Left lung (tissue), 14 donors: ENCODE measurements around the gene PPCDC. TPM values are rescaled to one million over a fixed set of nuclear protein-coding genes. Genes with fewer than 3 reads are reported as not detected.

ENCODE experiments used
- ATAC-seq: fragments of 200-7000 bp; cut with Tn5 transposase; one replicate; pipeline ENCODE4 v1.9.1; 2020; ENCODE audit warnings: moderate library complexity
- DNase-seq, 4 donors: peaks; one replicate each; pipeline ENCODE4 v3.0.0-alpha.2; 2013 to 2020
- H3K27ac ChIP-seq, 2 donors: fragments of 200-600 bp; sonication (generic) in 1 of 2; one replicate each; pipeline versions ENCODE4 v1.5.0 to v1.8.0; 2020 to 2021
- H3K27me3 ChIP-seq, 2 donors: fragments of 200-600 bp; sonication (generic) in 1 of 2; one replicate each; pipeline versions ENCODE4 v1.5.0 to v1.8.0; 2020 to 2021
- H3K36me3 ChIP-seq, 2 donors: fragments of 200-600 bp; sonication (generic) in 1 of 2; one replicate each; pipeline versions ENCODE4 v1.5.0 to v1.8.0; 2020 to 2021
- H3K4me1 ChIP-seq, 2 donors: fragments of 200-600 bp; one replicate each; pipeline ENCODE4 v1.8.0; 2021
- H3K4me3 ChIP-seq, 2 donors: fragments of 200-600 bp; sonication (generic) in 1 of 2; one replicate each; pipeline versions ENCODE4 v1.5.0 to v1.8.0; 2020 to 2021; ENCODE audit warnings: mild to moderate bottlenecking in 1 of 2
- H3K9me3 ChIP-seq, 2 donors: fragments of 200-600 bp; sonication (generic) in 1 of 2; one replicate each; pipeline versions ENCODE4 v1.5.0 to v1.8.0; 2020 to 2021
- intact Hi-C, 2 donors: fragments of 100-400 bp; cut with DNase I; formaldehyde crosslinking; loops; one replicate each; pipeline versions ENCODE4 v1.11.2 to v1.14.2; 2022
- long read RNA-seq, 12 donors: library from polyadenylated mRNA in 2 of 12; unstranded in 2 of 12; transcript quantifications; one replicate each; pipeline ENCODE4 v2.0.0 and lab custom pipeline, GENCODE V29; 2019 to 2026
- polyA plus RNA-seq, 6 donors: library from polyadenylated mRNA; unstranded; fragments of 120-200 nt; gene quantifications; one replicate each; pipeline ENCODE4 v1.2.1, GENCODE V29; 2013; ENCODE audit not compliant: insufficient read length in 6 of 6
- total RNA-seq, 2 donors: library from RNA; stranded (reverse); fragmentation: NEBNext Ultra II Directional; extraction: Animal tissue kit (Norgen Biotek cat#: 25700); gene quantifications; one replicate each; pipeline ENCODE4 v1.2.1, GENCODE V29; 2021
- TF ChIP-seq, protein P1 (sequence below), 2 donors: fragments of 200-600 bp; sonication (generic) in 1 of 2; IDR thresholded peaks; one replicate each; pipeline versions ENCODE4 v1.5.0 to v1.8.0; 2021; ENCODE audit warnings: antibody characterized with exemption in 2 of 2
- donor health status: DM: no; HTN: yes; CAD: no.
- donor health status: DM: no; HTN: no; CAD: no.

PPCDC gene, protein sequence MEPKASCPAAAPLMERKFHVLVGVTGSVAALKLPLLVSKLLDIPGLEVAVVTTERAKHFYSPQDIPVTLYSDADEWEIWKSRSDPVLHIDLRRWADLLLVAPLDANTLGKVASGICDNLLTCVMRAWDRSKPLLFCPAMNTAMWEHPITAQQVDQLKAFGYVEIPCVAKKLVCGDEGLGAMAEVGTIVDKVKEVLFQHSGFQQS
- 10 to 100 TPM; 13.2 to 14.1 TPM for total RNA-seq
- 10 to 100 TPM in 4 of 6 donors, 1 to 10 TPM in 2; 9.4 to 19.0 (median 11.6) TPM for polyA plus RNA-seq
- long read RNA-seq, donor 1, partial matches to known transcripts, result 0 of 3 reads
- long read RNA-seq, donor 1, other reads (novel, unspliced or antisense), result 0 of 3 reads
- long read RNA-seq, donor 2, partial matches to known transcripts, result 0 of 4 reads
- long read RNA-seq, donor 2, other reads (novel, unspliced or antisense), result 0 of 4 reads
- long read RNA-seq, donor 3, partial matches to known transcripts, result 0 of 4 reads
- long read RNA-seq, donor 3, other reads (novel, unspliced or antisense), result 0 of 4 reads
- long read RNA-seq, donor 4, transcript PPCDC-201 (6 exons, 2,250 nt), result major isoform, 6 of 19 reads
- long read RNA-seq, donor 4, partial matches to known transcripts, result 2 of 19 reads
- long read RNA-seq, donor 4, other reads (novel, unspliced or antisense), result 3 of 19 reads
- long read RNA-seq, donor 5, transcript PPCDC-211 (5 exons, 464 nt), result major isoform, 6 of 11 reads
- long read RNA-seq, donor 5, partial matches to known transcripts, result 0 of 11 reads
- long read RNA-seq, donor 5, other reads (novel, unspliced or antisense), result 0 of 11 reads
- long read RNA-seq, donor 6, partial matches to known transcripts, result 0 of 8 reads
- long read RNA-seq, donor 6, other reads (novel, unspliced or antisense), result 0 of 8 reads
- long read RNA-seq, donor 7, result 0 reads
- long read RNA-seq, donor 8, partial matches to known transcripts, result 0 of 2 reads
- long read RNA-seq, donor 8, other reads (novel, unspliced or antisense), result 0 of 2 reads
- long read RNA-seq, donor 9, result 0 reads
- long read RNA-seq, donor 10, transcript PPCDC-201 (6 exons, 2,250 nt), result major isoform, 6 of 25 reads
- long read RNA-seq, donor 10, partial matches to known transcripts, result 7 of 25 reads
- long read RNA-seq, donor 10, other reads (novel, unspliced or antisense), result 4 of 25 reads
- long read RNA-seq, donor 11, result 0 reads
- long read RNA-seq, donor 12, partial matches to known transcripts, result 0 of 6 reads
- long read RNA-seq, donor 12, other reads (novel, unspliced or antisense), result 0 of 6 reads

DNA sequence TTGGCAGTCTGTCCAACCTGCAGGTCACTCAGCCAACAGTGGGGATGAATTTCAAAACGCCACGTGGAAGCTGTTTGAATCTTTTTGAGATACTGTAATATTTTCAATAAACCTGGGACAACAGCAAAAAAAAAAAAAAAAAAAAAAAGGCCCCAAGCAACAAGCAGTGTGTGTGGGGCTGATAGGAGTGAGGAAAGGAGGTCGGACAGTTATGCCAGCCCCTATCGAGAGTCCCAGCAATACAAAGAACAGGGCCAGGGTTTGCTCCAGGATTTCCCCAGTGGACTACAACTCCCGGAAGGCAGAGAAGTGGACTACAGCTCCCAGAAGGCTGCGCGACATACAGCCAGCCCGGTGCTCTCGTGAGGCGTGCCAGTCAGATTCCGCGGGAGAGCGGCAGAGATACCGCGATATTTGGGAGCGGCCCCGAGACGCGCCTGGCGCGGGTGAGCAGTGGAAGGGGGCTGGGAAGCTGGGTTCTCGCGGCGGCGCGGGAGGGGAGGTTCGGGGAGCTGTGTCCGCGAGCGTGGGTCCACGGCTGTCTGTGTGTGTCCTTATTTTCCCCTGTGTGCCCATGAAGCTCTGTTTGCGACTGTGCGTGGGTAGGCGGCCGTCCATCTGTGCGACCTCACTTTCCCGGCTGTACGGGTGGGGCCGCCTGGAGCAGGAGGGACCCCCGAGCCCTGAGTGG lies at the start of gene PPCDC:
PPCDC (plus strand) TSS at position 410 of the 691 bp plus-strand sequence. CDS start 4,729 bp downstream, outside the sequence.
- intact Hi-C loops, result no loop called here
- ATAC-seq (peak; percentile 98), DNase-seq (peak; percentile 95 to 99 (median 98))
- Histone ChIP-seq H3K36me3 (peaks cover 0 to under 1% of the 10 kb centered on the region in 2 donors), H3K27ac (peak within 1 kb of the TSS; percentile 86 to 89), H3K27me3 (no peaks in the 10 kb centered on the region), H3K4me3 (peak within 1 kb of the TSS; percentile 82 to 86), H3K9me3 (no peaks in the 10 kb centered on the region), H3K4me1 (peaks cover 9 to 24% of the 10 kb centered on the region in 2 donors)
- TF ChIP-seq, protein P1, sequence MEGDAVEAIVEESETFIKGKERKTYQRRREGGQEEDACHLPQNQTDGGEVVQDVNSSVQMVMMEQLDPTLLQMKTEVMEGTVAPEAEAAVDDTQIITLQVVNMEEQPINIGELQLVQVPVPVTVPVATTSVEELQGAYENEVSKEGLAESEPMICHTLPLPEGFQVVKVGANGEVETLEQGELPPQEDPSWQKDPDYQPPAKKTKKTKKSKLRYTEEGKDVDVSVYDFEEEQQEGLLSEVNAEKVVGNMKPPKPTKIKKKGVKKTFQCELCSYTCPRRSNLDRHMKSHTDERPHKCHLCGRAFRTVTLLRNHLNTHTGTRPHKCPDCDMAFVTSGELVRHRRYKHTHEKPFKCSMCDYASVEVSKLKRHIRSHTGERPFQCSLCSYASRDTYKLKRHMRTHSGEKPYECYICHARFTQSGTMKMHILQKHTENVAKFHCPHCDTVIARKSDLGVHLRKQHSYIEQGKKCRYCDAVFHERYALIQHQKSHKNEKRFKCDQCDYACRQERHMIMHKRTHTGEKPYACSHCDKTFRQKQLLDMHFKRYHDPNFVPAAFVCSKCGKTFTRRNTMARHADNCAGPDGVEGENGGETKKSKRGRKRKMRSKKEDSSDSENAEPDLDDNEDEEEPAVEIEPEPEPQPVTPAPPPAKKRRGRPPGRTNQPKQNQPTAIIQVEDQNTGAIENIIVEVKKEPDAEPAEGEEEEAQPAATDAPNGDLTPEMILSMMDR (IDR thresholded peaks at IDR 0.05), result no peak

DNA sequence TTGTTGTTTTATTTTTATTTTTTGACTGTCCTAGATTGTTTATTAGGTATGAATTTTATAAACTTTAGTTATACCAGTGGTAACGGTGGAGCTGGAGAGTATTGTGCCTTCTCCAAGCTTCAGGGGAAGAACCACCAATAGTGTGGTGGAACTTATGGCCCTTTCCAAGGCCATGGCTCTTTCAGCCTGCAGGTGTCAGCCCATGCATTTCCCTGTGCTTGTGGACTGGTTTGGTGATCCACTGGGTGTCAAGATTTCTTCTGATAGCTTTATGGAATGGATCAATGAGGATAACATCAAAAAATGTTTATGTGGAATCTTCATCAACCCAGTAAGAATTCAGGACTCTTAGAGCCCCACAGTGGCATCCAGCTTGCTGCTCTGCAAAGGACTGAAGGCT lies 47.2 kb upstream of the PPCDC start:
- no peak for DNase-seq
- Histone ChIP-seq H3K4me1 (no peaks in the 10 kb centered on the region), H3K27me3 (no peaks in the 10 kb centered on the region), H3K27ac (no peak overlapping the region), H3K36me3 (no peaks in the 10 kb centered on the region), H3K9me3 (no peaks in the 10 kb centered on the region), H3K4me3 (no peak overlapping the region)
- ATAC-seq, result no peak
- TF ChIP-seq, protein P1 (IDR thresholded peaks at IDR 0.05), result no peak
- intact Hi-C loops, result no loop called here

DNA sequence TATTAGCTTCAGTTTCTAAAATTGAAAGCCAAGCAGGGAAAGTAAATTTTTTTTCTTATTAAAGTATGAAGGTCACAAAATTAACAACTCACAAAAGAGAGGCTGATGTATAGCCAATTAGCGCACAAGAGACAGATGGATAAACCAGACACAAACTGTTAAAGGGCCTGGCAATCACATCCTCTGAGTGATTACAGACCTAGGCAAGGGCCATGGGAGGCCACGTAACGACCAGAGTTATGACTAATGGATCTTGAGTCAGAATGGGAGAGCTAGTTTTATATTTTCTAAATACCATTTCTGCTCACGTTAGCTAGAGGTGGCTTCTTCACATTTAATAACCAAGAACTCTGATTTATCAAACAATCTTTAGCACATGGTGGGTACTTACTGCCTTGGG lies 45.8 kb upstream of the PPCDC start:
- TF ChIP-seq, protein P1 (IDR thresholded peaks at IDR 0.05), result no peak
- Histone ChIP-seq H3K27me3 (no peaks in the 10 kb centered on the region), H3K36me3 (no peaks in the 10 kb centered on the region), H3K4me3 (no peak overlapping the region), H3K9me3 (no peaks in the 10 kb centered on the region), H3K4me1 (no peaks in the 10 kb centered on the region), H3K27ac (no peak overlapping the region)
- intact Hi-C loops, result no loop called here
- ATAC-seq, result no peak
- DNase-seq, result no peak

DNA sequence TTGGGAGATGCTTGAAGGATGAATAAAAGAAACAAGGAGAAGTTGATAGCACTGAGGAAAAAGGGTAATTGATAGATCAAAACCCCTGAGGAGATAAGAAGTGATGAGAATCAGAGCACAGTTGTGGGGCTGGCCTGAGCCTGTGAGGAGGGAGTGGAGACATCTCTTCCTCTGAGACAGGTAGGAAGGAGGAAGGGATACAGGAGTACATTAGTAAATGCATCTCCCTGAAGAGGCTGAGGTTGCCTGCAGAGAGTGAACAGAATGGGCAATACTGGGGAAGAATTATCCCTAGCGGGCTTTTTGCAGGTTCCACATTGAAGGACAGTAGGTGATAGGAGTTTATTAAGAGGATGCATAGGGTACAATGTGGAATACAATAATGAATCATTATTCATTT lies 45.3 kb upstream of the PPCDC start:
- TF ChIP-seq, protein P1 (IDR thresholded peaks at IDR 0.05), result no peak
- Histone ChIP-seq H3K9me3 (no peaks in the 10 kb centered on the region), H3K36me3 (no peaks in the 10 kb centered on the region), H3K4me3 (no peak overlapping the region), H3K4me1 (no peaks in the 10 kb centered on the region), H3K27ac (no peak overlapping the region), H3K27me3 (no peaks in the 10 kb centered on the region)
- ATAC-seq (no peak), DNase-seq (no peak)
- intact Hi-C loops, result no loop called here
